Fibroblast of upper back skin (primary cell): ENCODE measurements around the gene PRKD1.

Experiments
- DNase-seq: peaks from one replicate; pipeline ENCODE4 v3.0.0-alpha.2; 2013

The PRKD1 gene

DNA sequence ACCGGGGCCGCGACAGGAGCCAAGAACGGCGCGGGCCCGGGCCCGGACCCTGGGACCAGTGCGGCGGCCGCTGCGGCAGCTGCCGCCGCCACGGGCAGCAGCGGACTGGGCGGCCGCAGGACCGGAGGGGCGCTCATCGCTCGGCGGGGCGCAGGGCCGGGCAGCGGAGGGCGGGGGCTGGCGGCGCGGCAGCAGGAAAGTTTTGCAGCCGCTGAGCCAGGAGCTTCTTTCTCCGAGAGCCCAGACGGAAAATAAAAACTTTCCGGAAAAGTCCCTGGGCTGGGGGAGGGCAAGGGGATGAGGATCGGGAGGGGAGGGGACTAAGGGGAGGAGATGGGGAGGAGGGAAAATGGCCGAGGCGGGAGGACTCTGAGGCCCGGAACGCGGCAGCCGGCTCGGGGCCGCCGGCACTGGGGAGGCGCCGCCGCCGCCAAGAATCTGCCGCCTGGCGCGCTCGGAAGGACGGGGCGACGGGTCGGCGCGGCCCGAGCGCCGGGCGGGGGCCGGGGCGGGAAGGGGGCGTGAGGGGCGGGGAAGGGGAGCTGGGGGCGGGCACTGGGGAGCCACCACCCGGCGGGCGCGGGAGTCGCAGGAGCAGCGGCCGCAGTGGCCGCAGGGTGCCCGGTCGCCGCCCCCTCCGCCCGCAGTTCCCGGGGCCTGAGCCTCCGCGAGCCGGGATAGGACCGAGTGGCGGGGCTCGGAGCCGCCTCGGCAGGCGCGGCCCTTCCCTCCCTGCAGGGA is at the start of gene PRKD1:
TSS of gene PRKD1 (minus strand) at position 472 of the 741 bp plus-strand sequence.
- peak; percentile 66 for DNase-seq

DNA sequence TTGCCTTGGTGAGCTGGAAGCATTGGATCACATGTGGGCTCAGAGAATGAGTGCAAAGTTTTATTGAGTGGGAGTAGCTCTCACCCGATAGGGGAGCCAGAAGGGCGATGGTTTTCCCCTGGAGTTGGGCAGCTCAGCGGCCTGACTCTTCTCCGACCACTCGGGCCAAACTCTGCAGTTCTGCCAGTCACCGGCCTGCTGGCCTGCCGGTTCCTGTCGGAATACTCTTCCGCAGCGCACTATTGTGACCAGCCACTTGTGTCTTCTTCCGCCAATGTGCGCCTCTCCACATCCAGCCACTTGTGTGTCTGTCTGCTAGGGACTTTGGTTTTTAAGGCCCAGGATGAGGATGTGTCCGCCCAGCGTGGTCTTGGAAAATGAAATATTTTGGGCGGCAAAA is 43.5 kb upstream of the PRKD1 start:
- DNase-seq: no peak

DNA sequence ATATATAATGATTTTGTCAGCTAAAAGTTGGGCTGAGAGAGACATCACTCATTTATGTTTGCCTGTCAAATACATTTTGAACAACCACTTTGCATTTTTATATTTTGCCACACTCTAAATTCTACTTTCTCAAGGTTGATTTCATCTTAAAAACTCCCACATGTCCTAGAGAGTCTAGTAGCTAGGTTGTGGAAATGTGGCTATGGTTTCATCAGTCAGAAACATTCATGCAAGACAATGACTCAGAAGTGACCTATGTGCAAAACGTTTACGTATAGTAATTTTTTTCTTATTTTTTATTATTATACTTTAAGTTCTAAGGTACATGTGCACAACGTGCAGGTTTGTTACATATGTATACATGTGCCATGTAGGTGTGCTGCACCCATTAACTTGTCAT is 27.4 kb upstream of the PRKD1 start:
- DNase-seq: peak; percentile 20

DNA sequence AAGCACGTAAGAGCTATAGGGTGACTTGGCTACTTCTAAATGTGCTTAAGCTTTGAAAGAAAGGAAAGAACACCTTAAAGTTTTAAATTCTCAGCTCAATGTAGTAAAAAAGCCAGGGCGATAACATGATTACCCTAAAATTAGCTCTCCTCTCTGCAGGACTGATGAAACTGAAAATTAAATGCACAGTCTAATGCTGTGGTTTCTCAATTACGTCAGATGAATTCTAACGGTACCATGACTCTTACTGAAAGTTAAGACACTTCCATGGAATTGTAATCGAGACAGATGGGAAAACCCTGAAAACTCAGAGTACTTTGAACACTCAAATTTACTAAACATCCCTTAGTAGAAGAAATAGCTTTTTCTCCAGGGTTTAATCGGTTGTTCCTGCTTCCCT is 25.9 kb upstream of the PRKD1 start:
- DNase-seq: no peak

DNA sequence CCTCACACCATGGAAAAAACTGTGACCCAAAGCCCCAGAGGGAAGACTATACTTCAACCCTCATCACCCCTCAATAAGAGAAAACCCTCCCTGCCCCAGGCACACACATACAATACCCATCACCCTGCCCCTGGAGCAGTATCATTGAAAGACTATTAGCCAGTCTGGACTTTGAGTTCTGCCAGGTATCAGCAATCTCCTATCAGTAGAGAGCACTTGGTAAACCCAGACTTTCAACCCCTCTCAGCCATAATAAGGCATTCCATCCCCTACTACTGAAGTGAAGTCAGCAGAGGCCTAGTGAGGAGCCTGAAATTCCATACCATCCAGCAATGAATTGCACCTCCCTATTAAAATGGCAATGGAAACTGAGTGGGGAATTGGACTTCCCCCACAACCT is 16.4 kb upstream of the PRKD1 start:
- DNase-seq: no peak

DNA sequence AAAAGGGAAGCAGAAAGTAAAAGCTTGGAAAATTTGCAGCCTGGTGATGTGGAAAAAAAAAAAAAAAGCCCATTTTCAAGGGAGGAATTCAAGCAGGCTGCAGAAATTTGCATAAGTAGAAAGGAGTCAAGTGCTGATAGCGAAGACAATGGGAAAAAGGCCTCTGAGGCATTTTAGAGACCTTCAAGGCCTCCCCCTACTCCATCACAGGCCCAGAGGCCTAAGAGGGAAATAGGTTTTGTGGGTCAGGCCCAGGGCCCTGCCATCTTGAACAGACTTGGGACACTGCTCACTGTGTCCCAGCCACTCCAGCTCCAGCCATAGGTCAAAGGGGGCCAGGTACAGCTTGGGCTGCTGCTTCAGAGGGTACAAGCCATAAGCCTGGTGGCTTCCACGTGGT is 13.8 kb upstream of the PRKD1 start:
- DNase-seq: no peak

DNA sequence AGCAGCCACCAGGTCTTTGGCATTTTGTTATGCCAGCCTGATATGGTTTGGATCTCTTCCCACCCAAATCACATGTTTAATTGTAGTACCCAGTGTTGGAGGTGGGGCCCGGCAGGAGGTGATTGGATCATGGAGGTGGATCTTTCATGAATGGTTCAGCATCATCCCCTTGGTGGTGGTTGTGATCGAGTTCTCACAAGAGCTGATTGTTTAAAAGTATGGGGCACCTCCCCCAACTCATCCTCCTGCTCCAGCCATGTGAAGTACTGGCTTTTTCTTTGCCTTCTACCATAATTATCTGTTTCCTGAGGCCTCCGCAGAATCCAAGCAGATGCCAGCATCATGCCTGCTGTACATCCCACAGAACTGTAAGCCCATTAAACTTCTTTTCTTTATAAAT is 12.8 kb upstream of the PRKD1 start:
- no peak for DNase-seq

DNA sequence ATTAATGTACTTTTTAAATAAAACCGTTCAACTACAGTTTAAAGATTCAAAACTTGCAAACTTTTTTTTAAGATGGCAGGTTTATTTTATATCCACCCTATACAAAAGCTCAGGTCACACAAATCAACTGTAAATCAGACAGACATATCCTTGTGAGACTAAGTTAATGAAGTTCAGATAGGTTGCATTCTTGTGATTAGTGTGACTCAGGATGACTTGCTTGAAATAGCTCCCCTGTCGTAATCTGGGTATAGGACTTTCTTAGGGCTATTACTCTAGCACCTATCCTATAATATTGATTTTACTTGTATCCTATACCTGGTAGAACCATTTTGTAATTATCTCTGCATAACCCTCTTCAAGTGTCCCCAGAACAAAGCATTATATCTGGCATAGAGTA is 9.5 kb upstream of the PRKD1 start:
- DNase-seq: peak; percentile 29

DNA sequence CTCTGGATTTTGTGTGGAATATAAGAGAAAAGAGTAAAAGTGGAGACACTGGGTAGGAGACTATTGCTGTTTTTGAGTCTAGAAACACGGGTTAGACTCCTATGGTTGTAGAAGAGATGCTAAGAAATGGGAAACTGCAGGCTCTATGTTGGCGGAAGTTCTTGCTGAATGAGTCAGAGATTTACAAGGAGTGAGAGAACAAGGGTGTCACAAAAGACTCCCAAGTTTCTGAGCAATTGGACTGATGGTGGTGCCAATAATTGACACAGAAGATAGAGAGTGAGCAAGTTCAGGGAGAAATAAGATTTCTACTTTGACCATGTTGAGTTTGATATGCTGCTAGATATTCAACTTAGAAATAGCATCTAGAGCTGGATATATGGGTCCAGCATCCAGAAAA is 2.6 kb upstream of the PRKD1 start:
- peak; percentile 31 for DNase-seq

DNA sequence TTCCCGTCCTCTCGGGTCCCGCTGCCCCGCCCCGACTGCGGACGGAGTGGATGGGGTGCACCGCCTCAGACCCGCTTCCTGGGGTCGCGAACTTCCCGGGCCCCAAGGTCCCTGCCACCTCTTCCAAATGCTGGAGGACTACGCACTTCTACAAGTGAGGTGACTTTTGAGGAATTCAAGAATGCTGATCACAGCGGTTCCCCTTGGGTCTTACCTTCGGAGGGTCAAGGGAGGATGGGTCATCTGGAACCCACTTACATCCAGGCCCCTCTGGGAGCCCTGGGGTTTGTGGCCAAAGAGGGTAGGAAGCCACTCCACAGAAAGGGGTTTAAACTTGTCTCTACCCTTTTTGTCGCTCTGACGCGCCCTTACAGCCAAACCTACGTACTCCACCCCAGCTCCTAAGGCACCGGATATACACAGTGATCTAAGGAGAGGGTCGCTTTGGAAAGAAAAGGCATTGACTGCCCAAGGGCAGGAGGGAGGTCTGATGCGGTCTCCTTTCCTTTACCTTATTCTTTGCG is 532 bp upstream of the PRKD1 start:
- no peak for DNase-seq

DNA sequence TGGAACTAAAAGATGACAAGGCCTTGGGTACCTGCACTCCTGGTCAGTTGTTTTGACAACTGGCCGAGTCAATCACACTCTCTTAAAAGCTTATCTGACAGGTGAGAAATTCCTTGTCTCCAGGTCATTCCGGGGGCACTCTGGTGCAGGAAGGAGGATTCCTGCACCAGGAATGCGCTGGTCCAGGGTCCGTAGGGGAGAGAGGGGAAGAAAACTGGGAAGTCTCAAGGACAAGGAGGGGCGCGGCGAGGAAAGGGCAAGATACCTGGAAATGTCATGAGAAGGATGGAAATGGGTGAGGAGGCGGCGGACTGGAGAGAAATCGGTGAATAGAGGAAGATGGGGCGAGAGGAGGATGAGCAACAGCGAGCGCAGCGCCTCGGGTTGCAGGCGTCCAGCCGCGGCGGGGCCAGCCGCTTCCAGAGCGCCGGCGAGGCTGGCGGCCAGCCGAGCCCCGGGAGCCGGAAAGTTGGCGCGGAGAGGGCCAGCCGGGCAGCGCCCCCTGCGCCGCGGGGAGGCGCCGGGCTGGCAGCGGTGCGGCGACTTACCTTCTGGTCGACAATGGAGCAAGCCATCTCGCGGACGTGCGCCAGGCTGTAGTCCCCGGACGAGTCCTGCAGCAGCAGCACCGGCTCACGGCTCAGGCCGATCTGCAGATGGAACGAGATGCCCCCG is 809 bp downstream of the PRKD1 start:
- peak; percentile 28 for DNase-seq

DNA sequence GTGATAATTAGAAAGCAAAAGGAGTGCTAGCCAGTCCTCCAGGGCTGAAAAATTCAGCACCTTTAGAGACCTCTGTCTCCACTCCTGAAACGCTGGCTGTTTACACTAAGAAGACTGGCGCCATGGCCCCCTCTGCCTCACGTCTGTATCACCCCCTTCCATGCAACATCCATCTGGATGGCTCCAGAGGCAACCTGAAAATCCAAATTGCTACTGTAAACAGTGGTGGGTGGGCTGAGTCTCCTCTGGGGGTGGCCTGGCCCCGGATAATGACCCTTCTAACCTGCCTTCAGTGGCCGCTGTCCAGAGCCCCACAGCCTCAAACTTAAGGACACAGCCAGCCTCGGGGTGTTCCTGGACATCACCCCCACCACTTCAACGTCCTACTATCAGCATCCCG is 1.4 kb downstream of the PRKD1 start:
- DNase-seq: no peak

DNA sequence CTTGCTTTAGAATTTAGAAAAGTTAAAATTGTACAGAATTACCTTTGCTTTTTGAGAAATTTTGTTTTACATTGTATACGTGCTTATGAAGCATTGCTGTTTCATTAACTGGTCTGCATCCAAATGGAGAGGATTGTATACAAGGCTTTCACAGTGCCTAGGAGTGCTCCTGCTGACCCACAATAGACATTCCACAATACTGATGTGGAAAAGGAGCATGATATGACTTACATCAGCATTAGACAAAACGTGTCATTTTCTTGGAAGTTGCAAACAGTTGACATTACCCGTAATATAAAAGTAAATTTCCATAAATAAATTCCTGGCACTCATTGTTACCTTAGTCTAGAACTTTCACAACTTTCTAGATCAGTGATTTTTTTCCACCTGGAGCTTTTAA is 1.9 kb downstream of the PRKD1 start:
- DNase-seq: peak; percentile 34

DNA sequence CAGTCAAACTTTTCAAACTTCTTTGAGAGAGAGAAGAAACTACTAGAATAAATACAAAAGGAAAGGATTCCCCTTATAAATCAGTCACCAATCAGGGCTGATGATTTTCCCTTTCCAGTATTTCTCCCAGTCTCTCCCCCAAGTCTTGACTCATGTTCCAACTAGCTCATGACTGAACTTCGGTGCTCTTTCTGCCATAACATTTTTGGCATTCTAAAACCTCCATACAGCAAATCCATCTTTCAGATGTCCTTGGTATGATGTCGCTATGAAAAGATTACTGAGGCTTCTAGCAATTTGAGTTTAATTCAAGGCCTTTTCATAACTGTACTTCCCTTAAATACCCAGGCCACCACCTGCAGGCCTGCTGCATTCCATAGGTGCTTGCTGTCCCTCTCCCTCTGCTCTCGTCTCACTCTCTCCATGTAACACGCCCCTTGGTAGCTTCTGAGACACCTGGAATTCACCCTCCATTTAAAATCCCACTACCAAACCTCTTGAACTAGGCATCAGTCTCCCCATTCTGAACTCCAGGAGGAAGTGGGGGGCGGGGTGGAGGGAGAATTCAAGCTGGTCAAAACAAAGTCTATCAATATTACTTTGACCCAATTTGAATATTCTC is 2.4 kb downstream of the PRKD1 start:
- peak; percentile 89 for DNase-seq

DNA sequence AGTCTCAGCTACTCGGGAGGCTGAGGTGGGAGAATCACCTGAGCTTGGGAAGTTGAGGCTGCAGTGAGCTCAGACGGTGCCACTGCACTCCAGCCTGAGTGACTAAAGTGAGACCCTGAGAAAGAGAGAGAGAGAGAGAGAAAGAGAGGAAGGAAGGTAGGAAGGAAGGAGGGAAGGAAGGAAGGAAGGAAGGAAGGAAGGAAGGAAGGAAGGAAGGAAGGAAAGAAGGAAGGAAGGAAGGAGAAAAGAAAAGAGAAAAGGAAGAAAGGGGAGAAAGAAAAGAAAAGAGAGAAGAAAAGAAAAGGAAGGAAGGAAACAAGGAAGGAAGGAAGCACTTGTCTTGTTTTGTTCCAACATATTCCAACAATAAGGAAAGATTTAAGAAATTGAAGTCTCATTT is 7.8 kb downstream of the PRKD1 start:
- no peak for DNase-seq

DNA sequence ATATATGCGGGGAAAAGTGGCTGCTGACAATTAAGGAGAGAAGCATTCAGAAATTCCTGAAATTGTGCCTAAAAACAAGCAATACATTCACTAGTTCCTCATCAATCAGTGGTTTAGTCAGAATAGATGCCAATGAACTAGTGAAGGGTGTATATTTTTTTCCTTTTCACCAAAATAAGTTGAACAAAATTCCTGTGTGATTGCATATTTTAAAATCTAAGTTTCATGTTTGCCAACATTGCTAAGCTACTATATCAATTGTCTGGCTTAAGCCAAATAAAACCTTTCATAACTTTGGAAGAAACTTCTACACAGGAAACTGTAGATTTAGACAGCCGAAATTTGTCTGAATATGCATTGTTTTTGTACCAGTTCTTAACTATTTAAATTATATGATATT is 8.7 kb downstream of the PRKD1 start:
- DNase-seq: peak; percentile 26

DNA sequence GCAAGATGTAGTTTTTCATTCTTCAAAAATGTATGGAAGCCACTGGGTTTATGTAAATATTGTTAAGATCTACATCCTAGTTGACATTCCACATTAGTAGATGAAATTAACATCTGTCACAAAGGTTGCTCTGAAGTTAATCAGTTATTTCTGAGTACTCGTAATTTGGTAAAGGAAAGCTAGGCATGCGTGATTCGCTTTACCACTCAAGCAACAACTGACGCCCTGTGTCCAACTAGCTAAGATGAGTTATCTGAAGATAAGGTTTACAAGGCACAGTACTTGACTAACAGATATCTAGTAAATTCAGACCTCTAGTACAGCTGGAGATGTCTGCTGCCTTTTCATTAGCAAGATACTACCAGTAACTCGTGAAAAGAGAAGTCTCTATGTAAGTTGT is 14.1 kb downstream of the PRKD1 start:
- no peak for DNase-seq

DNA sequence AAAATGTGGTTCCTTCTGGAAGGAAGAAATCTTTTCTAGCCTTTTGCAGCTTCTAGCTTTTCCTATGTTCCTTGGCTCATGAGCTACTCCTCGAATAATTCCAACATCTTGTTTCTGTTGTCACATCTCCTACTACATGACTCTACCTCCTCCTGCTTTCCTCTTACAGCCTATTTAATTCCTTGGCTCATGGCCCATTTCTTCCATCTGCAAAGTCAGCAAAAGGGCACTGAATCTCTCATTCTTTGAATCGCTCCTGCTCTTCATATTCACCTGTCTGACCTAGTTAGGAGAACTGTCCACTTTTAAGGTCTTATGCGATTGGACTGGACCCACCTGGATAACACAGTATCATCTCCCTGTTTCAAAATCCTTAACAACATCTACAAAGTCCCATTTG is 15.8 kb downstream of the PRKD1 start:
- peak; percentile 14 for DNase-seq

DNA sequence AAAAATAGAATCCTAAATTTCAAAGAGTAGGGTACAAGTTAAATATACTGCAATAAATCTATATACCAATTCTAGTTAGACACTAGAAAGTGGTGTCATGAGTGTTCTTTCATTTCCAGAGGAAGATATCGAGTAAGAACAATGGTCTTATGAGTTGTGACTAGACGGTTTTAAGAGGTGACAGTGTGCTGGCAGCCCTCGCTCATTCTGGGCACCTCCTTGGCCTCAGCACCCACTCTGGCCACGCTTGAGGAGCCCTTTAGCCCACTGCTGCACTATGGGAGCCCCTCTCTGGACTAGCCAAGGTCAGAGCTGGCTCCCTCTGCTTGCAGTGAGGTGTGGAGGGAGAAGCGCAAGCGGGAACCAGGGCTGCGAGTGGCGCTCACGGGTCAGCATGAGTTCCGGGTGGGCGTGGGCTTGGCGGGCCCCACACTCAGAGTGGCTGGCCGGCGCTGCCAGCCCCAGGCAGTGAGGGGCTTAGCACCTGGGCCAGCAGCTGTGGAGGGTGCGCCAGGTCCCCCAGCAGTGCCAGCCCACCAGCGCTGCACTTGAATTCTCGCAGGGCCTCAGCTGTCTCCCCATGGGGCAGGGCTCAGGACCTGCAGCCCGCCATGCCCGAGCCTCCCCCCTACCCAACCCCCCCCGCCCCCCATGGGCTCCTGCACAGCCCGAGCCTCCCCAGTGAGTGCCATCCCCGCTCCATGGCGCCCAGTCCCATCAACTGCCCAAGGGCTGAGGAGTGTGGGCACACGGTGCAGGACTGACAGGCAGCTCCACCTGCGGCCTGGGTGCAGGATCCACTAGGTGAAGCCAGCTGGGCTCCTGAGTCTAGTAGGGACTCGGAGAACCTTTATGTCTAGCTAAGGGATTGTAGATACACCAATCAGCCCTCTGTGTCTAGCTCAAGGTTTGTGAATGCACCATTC is 18.7 kb downstream of the PRKD1 start:
- DNase-seq: no peak

DNA sequence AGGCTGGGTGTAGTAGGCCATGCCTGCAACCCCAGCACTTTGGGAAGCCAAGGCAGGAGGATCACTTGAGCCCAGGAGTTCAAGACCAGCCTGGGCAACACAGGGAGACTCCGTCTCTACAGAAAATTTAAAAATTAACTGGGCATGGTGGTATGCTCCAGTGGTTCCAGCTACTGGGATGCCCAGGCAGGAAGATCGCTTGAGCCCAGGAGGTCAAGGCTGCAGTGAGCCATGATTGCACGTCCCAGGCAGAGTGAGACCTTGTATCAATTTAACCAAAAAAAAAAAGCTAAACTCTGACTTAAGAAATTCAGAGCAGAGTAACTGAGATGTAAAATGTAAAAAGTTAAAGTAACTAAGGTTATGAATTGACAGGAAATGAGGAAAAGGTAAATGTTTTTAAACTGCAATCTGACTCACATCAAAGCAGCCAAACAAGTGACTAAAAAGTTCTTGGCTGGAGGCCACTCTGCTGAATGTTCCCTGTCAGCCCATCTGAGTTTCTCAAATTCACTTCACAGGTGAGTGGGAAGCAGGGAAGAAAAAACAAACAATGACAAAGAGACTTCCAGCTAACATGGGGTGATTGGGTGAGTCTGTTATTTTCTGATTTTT is 21.3 kb downstream of the PRKD1 start:
- peak; percentile 19 for DNase-seq

DNA sequence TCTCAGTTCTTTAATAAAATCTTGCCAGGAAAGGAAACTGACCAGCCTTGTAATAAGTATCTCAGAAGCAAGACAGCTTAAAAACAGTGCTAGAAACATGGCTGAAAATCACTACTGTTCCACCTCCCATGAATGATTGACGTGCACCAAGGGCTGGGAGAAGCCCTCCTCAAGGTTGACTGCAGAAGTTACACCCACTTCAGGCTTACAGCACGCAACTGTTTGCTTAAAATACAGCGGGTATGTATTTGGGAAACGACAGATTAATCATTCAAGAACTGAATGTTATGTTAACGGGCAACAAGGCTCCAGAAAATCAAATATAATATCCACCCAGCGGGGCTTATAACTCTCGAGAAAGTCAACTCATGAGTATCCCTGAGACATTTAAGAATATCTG is 22.1 kb downstream of the PRKD1 start:
- DNase-seq: no peak

DNA sequence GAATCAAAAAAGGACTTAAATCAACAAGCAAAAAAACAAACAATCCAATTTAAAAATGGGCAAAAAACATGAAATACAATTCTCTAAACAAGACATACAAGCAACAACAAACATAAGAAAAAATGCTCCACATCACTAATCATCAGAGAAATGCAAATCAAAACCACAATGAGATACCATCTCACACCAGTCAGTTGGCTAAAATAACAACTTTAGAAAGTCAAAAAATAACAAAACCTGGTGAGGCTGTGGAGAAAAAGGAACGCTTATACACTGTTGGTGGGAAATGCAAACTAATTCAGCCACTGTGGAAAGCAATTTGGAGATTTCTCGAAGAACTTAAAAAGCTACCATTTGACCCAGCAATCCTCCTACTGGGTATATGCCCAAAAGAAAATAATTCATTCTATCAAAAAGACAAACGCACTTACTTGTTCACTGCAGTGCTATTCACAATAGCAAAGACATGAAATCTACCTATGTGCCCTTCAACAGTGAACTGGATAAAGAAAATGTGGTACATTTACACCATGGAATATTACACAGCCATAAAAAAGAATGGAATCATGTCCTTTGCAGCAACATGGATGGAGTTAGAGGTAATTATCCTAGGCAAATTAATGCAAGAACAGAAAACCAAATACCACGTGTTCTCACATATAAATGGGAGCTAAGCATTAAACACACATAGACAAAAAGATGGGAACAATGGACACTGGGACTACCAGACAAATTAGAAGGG is 26.9 kb downstream of the PRKD1 start:
- DNase-seq: no peak
